ENCODE results near the gene HHLA2. TPM values are rescaled to one million over a fixed set of nuclear protein-coding genes. Genes with fewer than 3 reads are reported as not detected.
A peak's percentile ranks its signal among the peaks of the same experiment; 100 is the strongest.
"Not testable (repeated sequence)": the region's sequence is repeated elsewhere in the genome, so short reads cannot be mapped to it uniquely, and the experiment has no call there.

Gene HHLA2
- total RNA-seq, 3 donors from 2014 or later: 0.48 to 1.8 (median 1.3) TPM

DNA sequence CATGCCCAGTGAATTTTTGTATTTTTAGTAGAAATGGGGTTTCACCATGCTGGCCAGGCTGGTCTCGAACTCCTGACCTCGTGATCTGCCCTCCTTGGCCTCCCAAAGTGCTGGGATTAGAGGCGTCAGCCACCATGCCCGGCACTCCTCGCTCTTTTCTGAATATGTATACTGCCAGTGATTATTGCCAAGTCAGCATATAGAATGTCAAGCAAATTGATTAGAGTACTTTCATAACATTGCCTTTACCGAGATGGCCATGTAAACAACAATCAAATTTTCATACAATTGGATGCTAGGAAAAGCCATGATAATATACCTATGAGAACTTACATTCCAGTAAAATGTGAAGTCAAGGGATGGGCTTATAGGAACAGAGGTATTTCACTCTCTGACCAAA, 8.2 kb upstream of the HHLA2 start:
- not testable (repeated sequence) for DNase-seq; H3K27me3 Mint-ChIP-seq (ENCODE audit: low read depth); H3K36me3 Mint-ChIP-seq (ENCODE audit: insufficient read depth); H3K9me3 Mint-ChIP-seq; H3K4me3 Mint-ChIP-seq; ATAC-seq
- H3K4me1 Mint-ChIP-seq (ENCODE audit: low read depth): peaks cover 22% of the 10 kb centered on the region

DNA sequence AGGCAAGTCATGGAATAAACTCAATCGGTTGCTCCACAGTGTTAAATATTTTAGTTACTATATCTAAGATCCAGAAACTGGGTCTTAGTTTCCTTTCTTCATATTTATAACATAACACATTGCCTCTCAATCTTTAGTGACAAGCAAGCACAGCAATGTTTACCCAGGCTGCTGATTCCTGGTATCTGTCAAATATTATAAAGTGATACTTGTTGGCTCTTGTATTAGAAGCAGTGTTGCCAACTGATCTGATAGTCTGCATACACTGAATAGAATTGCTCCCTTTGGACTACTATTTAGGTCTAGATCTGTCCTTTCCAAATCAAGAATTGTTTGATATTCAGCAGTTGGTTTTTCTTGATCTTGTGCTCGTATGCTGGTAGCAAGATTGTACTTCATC, 7.2 kb upstream of the HHLA2 start:
- ATAC-seq: no peak
- H3K4me1 Mint-ChIP-seq (ENCODE audit: low read depth): peaks cover 32% of the 10 kb centered on the region

DNA sequence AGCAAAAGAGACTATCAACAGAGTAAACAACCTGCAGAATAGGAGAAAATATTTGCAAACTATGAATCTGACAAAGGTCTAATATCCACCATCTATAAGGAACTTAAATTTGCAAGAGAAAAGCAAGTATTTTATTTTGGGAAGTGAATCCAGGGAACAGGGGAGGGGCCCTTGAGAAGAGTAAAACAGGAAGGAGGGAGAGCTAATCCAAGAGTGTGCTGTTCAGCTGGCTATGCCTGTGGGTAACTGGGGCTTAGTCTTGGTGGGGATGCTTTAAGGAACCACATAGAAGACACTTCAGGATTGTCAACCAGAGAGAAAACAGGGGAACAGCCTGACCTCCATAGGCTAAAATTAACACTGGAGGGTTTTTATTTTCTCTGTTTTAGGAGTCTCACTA, 3.9 kb upstream of the HHLA2 start:
- DNase-seq (no peak), ATAC-seq (no peak)
- H3K4me1 Mint-ChIP-seq (ENCODE audit: low read depth): peaks cover 46% of the 10 kb centered on the region
- no peaks in the 10 kb centered on the region for H3K9me3 Mint-ChIP-seq
- no peak overlapping the region for H3K4me3 Mint-ChIP-seq
- H3K27me3 Mint-ChIP-seq (ENCODE audit: low read depth): no peaks in the 10 kb centered on the region
- no peaks in the 10 kb centered on the region for H3K36me3 Mint-ChIP-seq (ENCODE audit: insufficient read depth)

More for the DNA sequence above, 7.2 kb upstream of the HHLA2 start:
- DNase-seq: no peak
- Mint-ChIP-seq H3K4me3 (no peak overlapping the region), H3K27me3 (ENCODE audit: low read depth) (no peaks in the 10 kb centered on the region), H3K36me3 (ENCODE audit: insufficient read depth) (no peaks in the 10 kb centered on the region), H3K9me3 (no peaks in the 10 kb centered on the region)

DNA sequence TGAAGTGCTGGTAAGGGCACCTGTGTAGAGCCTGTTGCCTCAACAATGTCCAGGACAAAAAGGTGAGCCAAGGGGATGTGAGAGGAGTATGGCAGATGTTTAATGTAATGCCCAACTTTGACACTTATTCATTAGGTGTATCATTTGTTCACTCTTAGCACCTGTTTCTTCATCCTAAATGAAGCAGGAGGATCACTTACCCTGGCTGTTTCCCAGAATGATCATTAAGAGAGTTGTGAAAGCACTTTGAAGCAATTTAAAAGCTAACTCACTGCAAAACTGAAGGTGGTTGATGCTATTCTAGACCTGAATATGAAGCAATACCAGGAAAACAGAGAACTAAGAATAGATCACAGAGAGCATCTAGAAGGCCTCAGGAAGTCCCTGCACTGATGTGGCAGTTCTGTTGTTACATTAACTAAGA, 3.4 kb upstream of the HHLA2 start:
- Mint-ChIP-seq H3K9me3 (no peaks in the 10 kb centered on the region), H3K4me3 (peak overlapping the region; percentile 26), H3K4me1 (ENCODE audit: low read depth) (peaks cover 46% of the 10 kb centered on the region), H3K36me3 (ENCODE audit: insufficient read depth) (no peaks in the 10 kb centered on the region), H3K27me3 (ENCODE audit: low read depth) (no peaks in the 10 kb centered on the region)
- ATAC-seq: peak; percentile 75
- DNase-seq: no peak

DNA sequence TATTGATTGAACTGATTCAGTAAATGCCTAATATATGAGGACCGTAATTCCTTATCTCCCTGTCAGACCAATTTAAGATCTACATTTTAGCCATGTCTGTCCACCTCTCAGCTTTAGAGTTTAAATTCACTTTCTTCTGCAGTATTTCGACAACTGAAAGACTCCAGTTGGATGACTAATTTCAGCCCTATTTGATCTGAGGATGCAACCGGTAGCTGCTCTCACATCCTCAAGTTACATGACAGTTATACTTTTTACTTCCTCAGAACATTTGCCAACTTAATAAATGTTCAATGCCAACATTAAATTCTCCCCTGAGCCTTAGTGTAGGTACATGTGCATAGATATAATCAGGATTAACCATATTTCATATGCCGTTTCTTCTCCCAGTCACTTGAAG, 2.5 kb upstream of the HHLA2 start:
- no peaks in the 10 kb centered on the region for H3K36me3 Mint-ChIP-seq (ENCODE audit: insufficient read depth)
- H3K27me3 Mint-ChIP-seq (ENCODE audit: low read depth): no peaks in the 10 kb centered on the region
- peaks cover 46% of the 10 kb centered on the region for H3K4me1 Mint-ChIP-seq (ENCODE audit: low read depth)
- DNase-seq (no peak), ATAC-seq (peak; percentile 49)
- no peaks in the 10 kb centered on the region for H3K9me3 Mint-ChIP-seq
- H3K4me3 Mint-ChIP-seq: no peak overlapping the region

GRCh38 chr3:108295421-108296175, 750 bp upstream of the HHLA2 start:
- H3K9me3 Mint-ChIP-seq: no peaks in the 10 kb centered on the region
- no peak for ATAC-seq
- H3K36me3 Mint-ChIP-seq (ENCODE audit: insufficient read depth): no peaks in the 10 kb centered on the region
- DNase-seq: no peak
- H3K4me1 Mint-ChIP-seq (ENCODE audit: low read depth): peaks cover 55% of the 10 kb centered on the region
- H3K4me3 Mint-ChIP-seq: peak overlapping the region; percentile 26
- no peaks in the 10 kb centered on the region for H3K27me3 Mint-ChIP-seq (ENCODE audit: low read depth)

- H3K4me1 Mint-ChIP-seq (ENCODE audit: low read depth): peaks cover 61% of the 10 kb centered on the region
- DNase-seq: no peak
- no peak for ATAC-seq
- H3K4me3 Mint-ChIP-seq: no peak overlapping the region
- H3K27me3 Mint-ChIP-seq (ENCODE audit: low read depth): no peaks in the 10 kb centered on the region
- no peaks in the 10 kb centered on the region for H3K36me3 Mint-ChIP-seq (ENCODE audit: insufficient read depth)
- H3K9me3 Mint-ChIP-seq: no peaks in the 10 kb centered on the region
These were observed 1.3 kb downstream of the HHLA2 start for GRCh38 chr3:108297647-108298046.

GRCh38 chr3:108298056-108298455, 1.7 kb downstream of the HHLA2 start:
- ATAC-seq (no peak), DNase-seq (no peak)
- Mint-ChIP-seq H3K4me3 (no peak overlapping the region), H3K4me1 (ENCODE audit: low read depth) (peaks cover 61% of the 10 kb centered on the region), H3K9me3 (no peaks in the 10 kb centered on the region), H3K36me3 (ENCODE audit: insufficient read depth) (no peaks in the 10 kb centered on the region), H3K27me3 (ENCODE audit: low read depth) (no peaks in the 10 kb centered on the region)

DNA sequence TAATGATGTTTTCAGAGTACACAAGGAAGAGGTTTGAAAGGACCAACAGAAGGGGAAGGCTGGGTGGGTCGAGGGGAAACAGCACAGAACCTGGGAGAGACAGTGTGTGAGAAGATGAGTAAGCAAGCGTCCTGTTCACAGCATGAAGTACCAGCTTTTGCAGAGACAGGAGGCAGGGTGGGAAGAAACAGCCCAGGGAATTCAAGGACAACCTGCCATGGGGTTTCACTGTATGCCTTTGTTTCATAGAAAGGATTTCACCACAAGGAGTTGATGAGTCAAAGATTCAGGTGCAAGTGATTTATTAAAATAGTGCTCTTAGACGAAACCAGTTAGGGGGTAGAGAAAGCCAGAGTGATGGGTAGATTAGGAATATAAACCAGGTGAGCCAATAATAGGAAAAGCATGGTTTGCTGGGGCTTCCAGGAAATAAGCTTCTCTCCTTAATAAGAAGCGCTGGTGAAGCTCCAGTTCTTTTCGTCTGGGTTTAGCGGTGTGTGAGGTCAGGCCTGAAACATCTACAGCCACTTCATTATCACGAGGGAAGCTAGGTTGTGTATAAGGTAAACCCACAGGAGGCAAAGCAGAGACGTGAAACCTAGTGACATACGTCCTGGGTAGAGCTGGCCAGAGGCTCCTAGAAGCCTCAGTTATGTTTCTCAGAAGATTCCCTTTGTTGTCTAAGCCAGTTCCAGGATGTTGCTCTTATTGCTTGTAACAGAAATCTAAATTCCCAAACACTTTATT, 3.9 kb downstream of the HHLA2 start:
- no peaks in the 10 kb centered on the region for H3K9me3 Mint-ChIP-seq
- no peak overlapping the region for H3K4me3 Mint-ChIP-seq
- peaks cover 48% of the 10 kb centered on the region for H3K4me1 Mint-ChIP-seq (ENCODE audit: low read depth)
- H3K27me3 Mint-ChIP-seq (ENCODE audit: low read depth): no peaks in the 10 kb centered on the region
- no peak for ATAC-seq
- no peaks in the 10 kb centered on the region for H3K36me3 Mint-ChIP-seq (ENCODE audit: insufficient read depth)
- DNase-seq: no peak

DNA sequence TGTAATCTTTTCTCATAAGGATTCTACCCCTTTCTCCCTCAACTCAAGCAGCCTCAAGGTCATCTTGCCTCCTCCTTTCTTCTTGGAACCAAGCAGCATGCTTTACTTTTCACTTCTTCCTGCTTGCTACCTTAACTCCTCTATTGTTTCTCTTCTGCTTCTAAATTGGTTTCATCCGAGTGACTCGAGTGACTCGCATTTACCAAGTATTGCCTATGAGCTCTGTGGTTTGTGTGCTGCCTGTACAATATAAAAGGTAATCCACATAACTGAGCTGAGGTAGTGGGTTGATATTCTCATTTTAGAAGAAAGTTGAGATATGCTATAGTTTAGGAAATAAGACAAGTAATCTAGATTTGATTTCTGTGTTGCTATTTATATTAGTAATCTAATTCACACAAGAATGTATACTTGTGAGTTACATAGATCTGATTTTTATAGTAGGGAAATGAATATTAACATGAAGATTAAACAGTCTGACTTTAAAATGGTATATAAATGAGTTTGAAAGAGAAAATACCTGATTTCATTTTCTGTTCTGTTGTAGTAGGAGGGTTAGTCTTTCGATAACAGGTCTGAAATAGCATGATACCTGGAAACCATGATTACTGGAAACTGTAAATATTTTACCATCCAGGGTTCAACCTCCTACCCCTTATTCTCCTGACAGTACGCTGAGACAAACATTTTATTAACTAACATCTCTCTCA, 5.5 kb downstream of the HHLA2 start:
- peaks cover 39% of the 10 kb centered on the region for H3K4me1 Mint-ChIP-seq (ENCODE audit: low read depth)
- DNase-seq (no peak), ATAC-seq (peak; percentile 87 to 90)
- H3K4me3 Mint-ChIP-seq: peak overlapping the region; percentile 66
- no peaks in the 10 kb centered on the region for H3K27me3 Mint-ChIP-seq (ENCODE audit: low read depth)
- H3K36me3 Mint-ChIP-seq (ENCODE audit: insufficient read depth): no peaks in the 10 kb centered on the region
- H3K9me3 Mint-ChIP-seq: no peaks in the 10 kb centered on the region

DNA sequence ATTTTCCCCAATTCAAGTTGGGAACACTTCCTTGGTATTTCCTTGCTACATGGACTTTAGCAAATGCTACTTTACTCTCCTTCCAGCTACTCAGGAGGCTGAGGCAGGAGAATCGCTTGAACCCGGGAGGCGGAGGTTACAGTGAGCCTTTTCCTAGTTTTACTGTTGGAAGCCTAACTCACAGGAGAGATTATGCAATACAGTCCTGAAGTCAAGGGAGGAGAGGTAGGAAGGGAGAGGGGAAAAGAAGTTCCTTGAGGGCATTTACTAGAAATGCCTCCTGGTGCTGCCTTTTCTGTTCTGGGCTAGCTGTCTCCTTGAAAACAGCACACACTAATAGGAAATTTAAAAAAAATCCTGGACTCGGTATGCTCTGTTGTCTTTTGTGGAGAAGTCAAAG, 6.2 kb downstream of the HHLA2 start:
- DNase-seq: no peak
- peaks cover 39% of the 10 kb centered on the region for H3K4me1 Mint-ChIP-seq (ENCODE audit: low read depth)
- H3K9me3 Mint-ChIP-seq: no peaks in the 10 kb centered on the region
- peak overlapping the region; percentile 66 for H3K4me3 Mint-ChIP-seq
- H3K36me3 Mint-ChIP-seq (ENCODE audit: insufficient read depth): no peaks in the 10 kb centered on the region
- ATAC-seq: no peak
- no peaks in the 10 kb centered on the region for H3K27me3 Mint-ChIP-seq (ENCODE audit: low read depth)

- H3K4me1 Mint-ChIP-seq (ENCODE audit: low read depth): peaks cover 29% of the 10 kb centered on the region
- DNase-seq (no peak), ATAC-seq (peak in 1 of 2 donors; percentile 35)
- H3K4me3 Mint-ChIP-seq: no peak overlapping the region
- H3K9me3 Mint-ChIP-seq: no peaks in the 10 kb centered on the region
- no peaks in the 10 kb centered on the region for H3K27me3 Mint-ChIP-seq (ENCODE audit: low read depth)
- H3K36me3 Mint-ChIP-seq (ENCODE audit: insufficient read depth): no peaks in the 10 kb centered on the region
These were observed 9.3 kb downstream of the HHLA2 start for GRCh38 chr3:108305484-108306172.

DNA sequence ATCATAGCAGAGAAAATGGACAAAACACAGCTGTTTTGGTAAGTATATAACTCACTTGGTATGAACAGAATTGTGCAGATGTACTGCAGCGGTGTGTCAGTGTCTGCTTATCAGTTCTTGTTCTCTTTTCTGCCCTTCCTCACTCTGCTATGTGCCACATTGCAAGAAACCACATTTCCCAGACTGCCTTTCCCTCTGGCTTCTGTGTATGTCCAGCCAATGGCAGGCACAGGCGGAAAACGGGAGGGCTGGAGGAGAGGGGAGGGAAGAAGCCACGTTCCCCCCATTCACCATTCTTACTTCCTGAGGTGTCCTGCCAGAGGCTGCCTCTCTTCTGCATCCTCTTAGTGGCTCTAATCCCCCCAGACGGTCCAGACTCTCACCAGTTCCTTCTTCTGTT, 15.4 kb downstream of the HHLA2 start:
- no peaks in the 10 kb centered on the region for H3K36me3 Mint-ChIP-seq (ENCODE audit: insufficient read depth)
- H3K4me1 Mint-ChIP-seq (ENCODE audit: low read depth): no peaks in the 10 kb centered on the region
- no peak overlapping the region for H3K4me3 Mint-ChIP-seq
- DNase-seq: no peak
- H3K9me3 Mint-ChIP-seq: no peaks in the 10 kb centered on the region
- no peak for ATAC-seq
- no peaks in the 10 kb centered on the region for H3K27me3 Mint-ChIP-seq (ENCODE audit: low read depth)

DNA sequence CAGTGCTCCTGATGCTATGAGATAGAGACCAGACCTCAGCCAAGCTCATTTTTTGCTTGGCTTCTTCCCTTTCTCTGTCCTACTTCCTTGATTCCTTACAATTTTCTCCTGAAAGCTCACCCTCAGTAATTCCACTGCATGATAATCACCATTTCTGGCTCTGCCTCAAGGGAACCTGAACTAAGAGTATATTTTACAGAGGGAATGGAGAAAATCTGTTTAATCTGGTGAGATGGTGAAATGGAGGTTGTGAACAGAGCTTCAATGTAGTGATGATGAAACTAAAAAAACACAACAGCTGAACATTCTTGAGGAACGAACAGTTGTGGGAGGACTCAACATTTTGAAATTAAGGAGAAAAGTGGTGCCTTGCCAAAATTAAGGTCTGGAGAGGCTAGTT, 16.3 kb downstream of the HHLA2 start:
- Mint-ChIP-seq H3K27me3 (ENCODE audit: low read depth) (no peaks in the 10 kb centered on the region), H3K4me1 (ENCODE audit: low read depth) (no peaks in the 10 kb centered on the region), H3K4me3 (no peak overlapping the region), H3K9me3 (no peaks in the 10 kb centered on the region), H3K36me3 (ENCODE audit: insufficient read depth) (no peaks in the 10 kb centered on the region)
- ATAC-seq: no peak
- no peak for DNase-seq

Data from activated T-cell treated with anti-CD3 and anti-CD28 coated beads, Interleukin-2, amount 50 U/mL, for 4 hours (primary cell).